GM12801 (cell line): Measurements from ENCODE around the gene SMG6.

Experiments used
- TF ChIP-seq, protein P1 (sequence below): IDR thresholded peaks from one replicate; pipeline ENCODE4 v1.5.1; 2011; ENCODE audit warnings: control low read depth; ENCODE audit not compliant: insufficient read length; ENCODE audit errors: extremely low read depth

SMG6 gene

DNA sequence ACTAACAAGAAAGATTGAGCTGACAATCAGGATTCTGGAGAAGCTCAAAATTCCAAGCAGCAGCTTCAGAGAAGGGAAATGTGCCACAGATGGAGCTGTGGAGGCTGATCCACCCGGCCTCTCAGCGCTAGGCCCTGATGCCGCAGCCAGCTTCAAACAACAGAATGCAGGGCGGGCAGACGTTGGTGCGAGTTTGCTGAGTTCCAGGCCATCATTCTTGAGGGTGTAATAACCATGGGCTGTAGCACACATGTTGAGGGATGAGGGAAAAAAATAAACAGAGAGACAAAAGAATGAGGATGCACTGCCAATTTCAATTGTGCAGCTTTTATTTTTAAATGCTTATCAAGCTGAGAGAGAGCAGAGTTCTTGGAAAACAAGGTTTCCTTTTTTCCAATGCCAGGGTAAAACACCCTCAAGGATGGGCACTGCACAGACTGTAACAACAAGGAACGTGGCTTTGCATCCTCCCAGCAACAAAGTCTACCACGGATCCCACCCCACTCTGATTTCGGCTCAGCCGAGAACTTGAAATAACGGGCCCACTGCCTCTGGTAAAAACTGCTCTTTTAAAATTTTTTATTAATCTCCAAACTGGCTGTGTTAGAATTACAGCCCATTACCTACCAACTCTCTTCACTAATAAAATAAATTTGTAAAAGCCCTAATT, 90.2 kb downstream of the SMG6 start:
- TF ChIP-seq, protein P1, sequence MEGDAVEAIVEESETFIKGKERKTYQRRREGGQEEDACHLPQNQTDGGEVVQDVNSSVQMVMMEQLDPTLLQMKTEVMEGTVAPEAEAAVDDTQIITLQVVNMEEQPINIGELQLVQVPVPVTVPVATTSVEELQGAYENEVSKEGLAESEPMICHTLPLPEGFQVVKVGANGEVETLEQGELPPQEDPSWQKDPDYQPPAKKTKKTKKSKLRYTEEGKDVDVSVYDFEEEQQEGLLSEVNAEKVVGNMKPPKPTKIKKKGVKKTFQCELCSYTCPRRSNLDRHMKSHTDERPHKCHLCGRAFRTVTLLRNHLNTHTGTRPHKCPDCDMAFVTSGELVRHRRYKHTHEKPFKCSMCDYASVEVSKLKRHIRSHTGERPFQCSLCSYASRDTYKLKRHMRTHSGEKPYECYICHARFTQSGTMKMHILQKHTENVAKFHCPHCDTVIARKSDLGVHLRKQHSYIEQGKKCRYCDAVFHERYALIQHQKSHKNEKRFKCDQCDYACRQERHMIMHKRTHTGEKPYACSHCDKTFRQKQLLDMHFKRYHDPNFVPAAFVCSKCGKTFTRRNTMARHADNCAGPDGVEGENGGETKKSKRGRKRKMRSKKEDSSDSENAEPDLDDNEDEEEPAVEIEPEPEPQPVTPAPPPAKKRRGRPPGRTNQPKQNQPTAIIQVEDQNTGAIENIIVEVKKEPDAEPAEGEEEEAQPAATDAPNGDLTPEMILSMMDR = no peak

DNA sequence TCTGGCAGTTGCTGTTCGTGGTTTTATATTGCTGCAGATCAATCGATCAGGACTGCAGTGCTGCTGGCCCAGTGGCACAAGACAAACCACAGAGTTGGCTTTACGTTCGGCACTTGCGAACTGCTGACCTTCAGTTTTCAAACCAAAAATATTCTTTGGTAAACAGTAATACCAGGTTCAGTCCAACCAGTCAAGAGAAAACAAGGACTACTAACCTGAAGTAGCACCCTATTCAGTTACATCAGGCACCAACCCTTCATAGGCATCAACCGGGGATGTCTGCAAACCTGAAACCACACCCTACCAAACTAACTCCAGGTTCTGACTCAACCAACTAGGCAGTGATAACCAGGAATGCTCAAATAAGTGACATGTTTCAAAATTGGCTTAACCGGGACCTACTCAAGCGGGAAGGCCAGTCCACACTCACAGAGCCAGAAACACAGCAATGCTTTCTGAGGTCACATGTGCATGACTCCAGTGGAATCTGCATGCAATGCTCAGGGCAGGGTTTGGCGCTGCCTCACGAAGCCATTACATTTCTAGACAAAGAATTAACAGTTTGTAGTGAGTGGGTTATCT, 91.1 kb downstream of the SMG6 start:
- TF ChIP-seq, protein P1 = no peak

DNA sequence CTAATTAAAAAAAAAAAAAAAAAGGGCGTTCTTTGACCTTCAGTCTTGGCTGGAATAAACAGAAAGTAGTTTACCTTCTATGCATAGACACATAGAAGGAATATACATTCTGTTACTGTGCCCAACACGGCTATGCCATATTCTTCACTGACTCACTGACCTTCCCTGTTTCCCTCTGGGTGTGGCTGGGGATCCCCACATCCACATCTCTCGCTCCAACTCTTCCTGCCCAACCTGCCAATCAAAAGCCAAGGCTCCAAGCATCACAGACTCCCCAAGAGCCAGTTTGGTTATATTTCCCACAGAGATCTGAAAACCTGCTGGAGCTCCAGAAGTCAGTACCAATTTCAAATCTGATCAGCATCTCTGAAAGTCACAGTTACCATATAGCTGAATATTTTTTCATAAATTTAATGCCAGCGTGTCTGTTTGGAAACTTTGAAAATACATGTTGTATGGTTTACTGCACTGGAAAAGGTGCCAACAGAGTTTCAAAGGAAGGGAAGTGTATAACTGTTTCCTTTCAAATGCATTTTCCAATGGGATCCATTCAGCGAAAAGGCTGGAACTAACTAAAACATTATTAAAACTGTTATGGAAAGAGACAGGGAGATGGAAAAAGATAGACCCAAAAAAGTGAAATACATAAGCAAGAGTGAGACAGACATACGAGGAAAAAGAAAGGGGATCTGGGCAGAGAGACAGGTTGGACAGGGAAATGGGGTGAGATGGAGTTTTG, 91.8 kb downstream of the SMG6 start:
- TF ChIP-seq, protein P1 = no peak

DNA sequence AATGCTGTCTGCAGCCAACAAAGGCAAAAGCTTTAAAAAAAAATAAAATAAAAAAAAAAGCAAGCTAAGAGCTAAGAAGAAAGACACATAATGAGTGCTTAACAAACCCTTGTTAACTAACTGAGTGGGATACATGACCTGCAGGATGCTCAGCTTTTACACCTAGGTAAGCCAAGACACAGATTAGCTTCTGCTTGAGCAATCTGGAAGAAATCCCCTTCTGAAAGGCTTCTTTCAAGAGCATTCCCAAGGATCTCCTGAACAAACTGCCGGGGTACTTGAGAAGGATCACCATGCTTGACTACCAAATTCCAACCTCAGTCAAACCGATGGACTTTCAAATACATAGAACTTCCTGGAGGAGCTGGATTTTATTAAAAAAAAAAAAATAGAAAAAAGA, 92.9 kb downstream of the SMG6 start:
- TF ChIP-seq, protein P1 = no peak

DNA sequence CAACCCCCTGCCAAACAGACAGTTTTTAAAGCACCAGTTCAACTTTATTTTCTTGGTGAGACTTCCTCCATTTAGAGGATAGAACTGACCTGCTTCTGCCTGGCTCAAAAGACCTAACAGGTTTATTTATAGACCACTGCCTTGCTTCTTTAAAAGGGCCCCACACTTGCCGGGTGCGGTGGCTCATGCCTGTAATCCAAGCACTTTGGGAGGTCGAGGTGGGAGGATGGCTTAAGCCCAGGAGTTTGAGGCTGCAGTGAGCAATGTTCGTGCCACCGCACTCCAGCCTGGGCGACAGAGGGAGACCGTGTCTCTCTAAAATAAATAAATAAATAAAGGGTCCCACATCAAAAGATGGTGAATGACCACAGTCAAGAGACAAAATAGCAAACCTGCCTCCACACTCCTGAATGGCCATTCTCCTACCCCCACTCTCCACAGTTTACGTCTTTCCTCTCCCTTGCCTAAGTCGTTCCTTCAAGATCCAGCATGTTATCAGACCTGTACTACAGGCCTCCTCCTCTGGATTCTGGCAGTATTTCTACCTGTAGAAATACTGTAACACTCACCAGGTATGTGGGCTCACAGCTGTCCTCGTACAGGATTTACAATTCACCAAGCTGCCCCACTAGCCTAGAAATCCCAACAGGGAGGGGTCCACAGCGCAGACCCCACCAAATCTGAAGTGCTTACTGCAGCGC, 95.6 kb downstream of the SMG6 start:
- TF ChIP-seq, protein P1 = no peak

- TF ChIP-seq, protein P1 = no peak
These were observed 99.2 kb downstream of the SMG6 start for GRCh38 chr17:2204393-2204792.

- TF ChIP-seq, protein P1 = no peak
These were observed 99.8 kb downstream of the SMG6 start for GRCh38 chr17:2203818-2204217.
